Activated CD4-positive, alpha-beta T cell treated with anti-CD3 and anti-CD28 coated beads for 36 hours (primary cell): Measurements from ENCODE around the gene TRIM7. TPM values are rescaled to one million over a fixed set of nuclear protein-coding genes. Genes with fewer than 3 reads are reported as not detected.

ENCODE experiments used
- ATAC-seq: fragments of 200-7000 bp; cut with Tn5 transposase; one replicate; pipeline ENCODE4 v1.10.0; 2021; ENCODE audit warnings: mild to moderate bottlenecking, moderate library complexity
- CTCF ChIA-PET: fragments of 350-600 bp; sonication (Branson Sonifier 250); formaldehyde crosslinking; loops from one replicate; lab custom pipeline; 2021; ENCODE audit warnings: antibody characterized with exemption; lab: Charles Lee
- POLR2A ChIA-PET: fragments of 350-600 bp; sonication (Branson Sonifier 250); formaldehyde crosslinking; loops from one replicate; lab custom pipeline; 2021; ENCODE audit warnings: antibody characterized with exemption, inconsistent platforms; lab: Charles Lee
- DNase-seq: peaks from one replicate; pipeline ENCODE4 v3.0.0-alpha.2; 2020
- H3K27ac Mint-ChIP-seq: one replicate; pipeline ENCODE4 v1.8.0; 2021; ENCODE audit warnings: mixed read lengths
- H3K27me3 Mint-ChIP-seq: one replicate; pipeline ENCODE4 v1.8.0; 2021; ENCODE audit warnings: mixed read lengths
- H3K36me3 Mint-ChIP-seq: one replicate; pipeline ENCODE4 v1.8.0; 2021; ENCODE audit warnings: low read depth, mixed read lengths
- H3K4me1 Mint-ChIP-seq: one replicate; pipeline ENCODE4 v1.8.0; 2021; ENCODE audit warnings: mixed read lengths
- H3K4me3 Mint-ChIP-seq: one replicate; pipeline ENCODE4 v1.8.0; 2021; ENCODE audit warnings: mild to moderate bottlenecking, moderate library complexity, mixed read lengths
- H3K9me3 Mint-ChIP-seq: one replicate; pipeline ENCODE4 v1.8.0; 2021; ENCODE audit warnings: low read depth, mixed read lengths
- intact Hi-C, 2 experiments: fragments of 100-400 bp; cut with DNase I in 1 of 2; cut with micrococcal nuclease in 1 of 2; formaldehyde crosslinking; loops; one replicate each; pipeline versions ENCODE4 v1.14.2 to v1.15.1; 2022 to 2024; cut with DNase I, micrococcal nuclease
- total RNA-seq, 2 experiments: library from RNA; stranded (reverse); gene quantifications; one replicate each; pipeline ENCODE4 v1.2.3, GENCODE V29; 2021

TRIM7 gene
- total RNA-seq, 2 experiments from 2014 or later = 1.4 to 1.6 TPM

DNA sequence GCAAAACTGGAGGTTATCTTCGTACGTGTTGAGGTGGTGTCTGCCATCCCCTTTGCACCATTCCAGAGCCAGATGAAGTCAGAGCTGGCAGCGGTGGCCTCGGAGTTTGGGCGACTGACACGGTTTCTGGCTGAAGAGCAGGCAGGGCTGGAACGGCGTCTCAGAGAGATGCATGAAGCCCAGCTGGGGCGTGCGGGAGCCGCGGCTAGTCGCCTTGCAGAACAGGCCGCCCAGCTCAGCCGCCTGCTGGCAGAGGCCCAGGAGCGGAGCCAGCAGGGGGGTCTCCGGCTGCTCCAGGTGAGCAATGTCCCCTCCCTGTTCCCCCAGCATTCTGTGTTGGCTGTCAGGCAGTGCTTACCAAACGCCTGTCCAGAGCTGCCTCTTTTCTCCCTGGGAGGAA, 27.6 kb upstream of the TRIM7 start:
- ChIA-PET POLR2A (no interaction called here), CTCF (interaction anchor here (0.6 to 0.7 kb wide), 2 partner anchors 18 to 40 kb away, joined by 3 read pairs; no protein-coding TSS in a partner anchor)
- H3K4me1 Mint-ChIP-seq = peaks cover 19% of the 10 kb centered on the region
- no peak for DNase-seq
- no peaks in the 10 kb centered on the region for H3K9me3 Mint-ChIP-seq
- no peak for ATAC-seq
- H3K4me3 Mint-ChIP-seq = no peak overlapping the region
- no peaks in the 10 kb centered on the region for H3K27me3 Mint-ChIP-seq
- H3K36me3 Mint-ChIP-seq = peaks cover 60% of the 10 kb centered on the region
- H3K27ac Mint-ChIP-seq = no peak overlapping the region
- intact Hi-C loops = no loop called here

DNA sequence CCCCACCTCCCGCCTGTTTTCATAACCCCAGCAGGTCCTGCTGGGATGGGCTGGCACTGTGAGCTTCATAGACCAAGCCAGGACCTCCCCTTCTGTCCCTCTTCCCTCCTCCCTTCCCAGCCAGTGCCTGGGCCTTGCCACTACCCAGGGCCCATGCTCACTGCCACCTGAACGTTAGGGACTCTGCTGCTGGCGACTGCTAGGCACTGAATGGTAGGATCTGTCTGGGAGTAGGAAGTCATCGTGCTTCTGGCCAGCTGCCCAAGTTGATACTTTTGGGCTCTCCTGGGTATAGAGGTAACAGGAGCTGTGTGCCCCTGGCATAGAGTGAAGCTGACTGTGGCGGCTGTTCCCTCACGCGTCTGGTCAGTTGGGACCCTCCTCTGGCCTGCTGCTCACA, 26.4 kb upstream of the TRIM7 start:
- H3K9me3 Mint-ChIP-seq = no peaks in the 10 kb centered on the region
- H3K36me3 Mint-ChIP-seq = peaks cover 49% of the 10 kb centered on the region
- intact Hi-C loops = no loop called here
- no peak for DNase-seq
- POLR2A ChIA-PET = no interaction called here
- H3K27ac Mint-ChIP-seq = peak overlapping the region; percentile 38
- no peak overlapping the region for H3K4me3 Mint-ChIP-seq
- H3K4me1 Mint-ChIP-seq = peaks cover 19% of the 10 kb centered on the region
- ATAC-seq = no peak
- CTCF ChIA-PET = interaction anchor here (0.7 kb wide), 1 partner anchor 1430 kb away, joined by 3 read pairs; no protein-coding TSS in a partner anchor
- no peaks in the 10 kb centered on the region for H3K27me3 Mint-ChIP-seq

GRCh38 chr5:181230551-181230950, 25.6 kb upstream of the TRIM7 start:
- H3K4me1 Mint-ChIP-seq = peaks cover 24% of the 10 kb centered on the region
- no peak for ATAC-seq
- DNase-seq = no peak
- H3K36me3 Mint-ChIP-seq = peaks cover 42% of the 10 kb centered on the region
- no peak overlapping the region for H3K4me3 Mint-ChIP-seq
- no peaks in the 10 kb centered on the region for H3K27me3 Mint-ChIP-seq
- POLR2A ChIA-PET = no interaction called here
- intact Hi-C loops = no loop called here
- peak overlapping the region; percentile 51 for H3K27ac Mint-ChIP-seq
- CTCF ChIA-PET = no interaction called here
- H3K9me3 Mint-ChIP-seq = no peaks in the 10 kb centered on the region

- peaks cover 41% of the 10 kb centered on the region for H3K36me3 Mint-ChIP-seq
- no peaks in the 10 kb centered on the region for H3K27me3 Mint-ChIP-seq
- CTCF ChIA-PET = interaction anchor here (0.6 to 2.0 kb wide), 2 partner anchors 11 to 26 kb away, joined by 3 to 6 read pairs; no protein-coding TSS in a partner anchor
- intact Hi-C loops = no loop called here
- POLR2A ChIA-PET = no interaction called here
- H3K9me3 Mint-ChIP-seq = no peaks in the 10 kb centered on the region
- H3K4me3 Mint-ChIP-seq = no peak overlapping the region
- H3K27ac Mint-ChIP-seq = peak overlapping the region; percentile 62
- ATAC-seq = no peak
- DNase-seq = no peak
- peaks cover 30% of the 10 kb centered on the region for H3K4me1 Mint-ChIP-seq
Observed at GRCh38 chr5:181229996-181230395, 25.0 kb upstream of the TRIM7 start.

DNA sequence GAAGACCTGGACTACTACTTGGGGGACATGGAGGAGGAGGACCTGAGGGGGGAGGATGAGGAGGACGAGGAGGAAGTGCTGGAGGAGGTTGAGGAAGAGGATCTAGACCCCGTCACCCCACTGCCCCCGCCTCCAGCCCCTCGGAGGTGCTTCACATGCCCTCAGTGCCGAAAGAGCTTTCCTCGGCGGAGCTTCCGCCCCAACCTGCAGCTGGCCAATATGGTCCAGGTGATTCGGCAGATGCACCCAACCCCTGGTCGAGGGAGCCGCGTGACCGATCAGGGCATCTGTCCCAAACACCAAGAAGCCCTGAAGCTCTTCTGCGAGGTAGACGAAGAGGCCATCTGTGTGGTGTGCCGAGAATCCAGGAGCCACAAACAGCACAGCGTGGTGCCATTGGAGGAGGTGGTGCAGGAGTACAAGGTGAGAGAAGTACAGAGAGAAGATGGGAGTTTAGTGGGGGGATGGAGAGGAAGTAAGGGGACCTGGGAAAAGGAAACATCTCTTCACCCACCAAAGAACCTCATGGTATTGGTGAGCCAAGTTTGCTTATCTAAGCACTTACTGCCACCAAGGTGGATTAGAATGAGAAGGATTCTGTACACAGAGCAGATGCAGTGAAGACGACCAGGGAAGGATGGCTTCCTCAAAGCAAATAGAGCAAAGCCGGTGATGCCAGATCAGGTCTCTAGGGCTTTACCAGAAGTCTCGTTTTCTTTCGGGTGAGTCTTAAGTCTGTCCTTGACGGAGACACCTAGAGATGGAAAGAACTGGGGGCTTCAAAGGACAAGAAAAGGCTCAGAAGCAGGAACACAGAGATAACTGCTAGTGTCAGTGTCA, 19.6 kb upstream of the TRIM7 start:
- DNase-seq = peak; percentile 37
- Mint-ChIP-seq H3K4me3 (peak overlapping the region; percentile 87), H3K27me3 (no peaks in the 10 kb centered on the region), H3K9me3 (no peaks in the 10 kb centered on the region), H3K27ac (peak overlapping the region; percentile 95), H3K4me1 (peaks cover 59% of the 10 kb centered on the region), H3K36me3 (peaks cover 17% of the 10 kb centered on the region)
- no peak for ATAC-seq
- intact Hi-C loops = no loop called here
- ChIA-PET POLR2A (interaction anchor here (2.6 kb wide), 1 partner anchor 19 kb away, joined by 12 read pairs; the partner anchor contains the start of gene RACK1), CTCF (interaction anchor here (0.7 to 2.6 kb wide), 2 partner anchors 40 to 57 kb away, joined by 3 to 10 read pairs; no protein-coding TSS in a partner anchor)

GRCh38 chr5:181223729-181224389, 18.9 kb upstream of the TRIM7 start:
- Mint-ChIP-seq H3K27me3 (no peaks in the 10 kb centered on the region), H3K9me3 (no peaks in the 10 kb centered on the region), H3K4me3 (peak overlapping the region; percentile 87), H3K4me1 (peaks cover 54% of the 10 kb centered on the region), H3K36me3 (peaks cover 11% of the 10 kb centered on the region), H3K27ac (peak overlapping the region; percentile 95)
- ATAC-seq = peak; percentile 2
- CTCF ChIA-PET = interaction anchor here (0.6 to 2.6 kb wide), 5 partner anchors 15 to 56 kb away, joined by 3 to 10 read pairs (median 3); no protein-coding TSS in a partner anchor
- peak; percentile 73 for DNase-seq
- intact Hi-C loops = loop anchor here (1.0 kb wide), 6 partner anchors 19 to 414 kb away; partner anchors contain the start of genes TRIM52 (in 2 of the 2), RACK1 (in 1 of the 2) and ZFP62 (in 1 of the 2)
- POLR2A ChIA-PET = interaction anchor here (0.6 to 2.6 kb wide), 5 partner anchors 17 to 37 kb away, joined by 3 to 13 read pairs (median 6); partner anchors contain the start of genes RACK1 and TRIM52

- Mint-ChIP-seq H3K4me3 (peak within 1 kb of the TSS; percentile 87), H3K27ac (peak within 1 kb of the TSS; percentile 95), H3K9me3 (no peaks in the 10 kb centered on the region), H3K36me3 (peaks cover 11% of the 10 kb centered on the region), H3K27me3 (no peaks in the 10 kb centered on the region), H3K4me1 (peaks cover 56% of the 10 kb centered on the region)
- CTCF ChIA-PET = interaction anchor here (0.6 to 2.6 kb wide), 5 partner anchors 16 to 39 kb away, joined by 3 to 10 read pairs (median 5); no protein-coding TSS in a partner anchor
- POLR2A ChIA-PET = interaction anchor here (0.6 to 2.6 kb wide), 6 partner anchors 16 to 38 kb away, joined by 3 to 13 read pairs (median 8); partner anchors contain the start of genes RACK1 and TRIM52
- intact Hi-C loops = loop anchor here (1.0 kb wide), 6 partner anchors 20 to 413 kb away; partner anchors contain the start of genes TRIM52 (in 2 of the 2), RACK1 (in 1 of the 2) and ZFP62 (in 1 of the 2)
- DNase-seq = peak; percentile 98
- peak; percentile 64 for ATAC-seq
Observed at GRCh38 chr5:181223058-181223728, 18.2 kb upstream of the TRIM7 start, which contains the start of gene TRIM41. TSS of gene TRIM41 (plus strand) at chr5:181223281. CDS start at chr5:181224000, 719 bp downstream.

DNA sequence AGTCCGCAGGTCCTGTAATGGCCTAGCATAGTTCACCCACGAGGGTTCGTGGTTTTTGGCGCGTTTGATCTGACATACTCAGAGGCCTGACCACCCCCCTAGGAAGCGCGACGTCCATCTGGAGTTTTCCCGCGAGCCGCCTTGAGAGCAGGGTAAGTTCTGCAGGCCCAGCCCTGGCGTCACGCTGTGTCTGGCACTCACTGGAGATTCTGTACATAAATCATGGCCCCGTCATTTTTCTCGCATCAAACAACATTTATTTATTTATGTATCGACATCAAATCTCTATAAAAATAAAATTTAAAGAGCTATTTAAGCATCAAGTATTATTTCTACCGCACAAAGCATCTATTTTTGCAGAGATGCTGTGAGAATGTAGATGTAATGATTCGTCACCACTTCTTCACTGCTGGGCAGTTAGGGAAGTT, 17.6 kb upstream of the TRIM7 start:
- Mint-ChIP-seq H3K36me3 (peaks cover 11% of the 10 kb centered on the region), H3K4me1 (peaks cover 59% of the 10 kb centered on the region), H3K4me3 (peak overlapping the region; percentile 87), H3K27ac (peak overlapping the region; percentile 95), H3K9me3 (no peaks in the 10 kb centered on the region), H3K27me3 (no peaks in the 10 kb centered on the region)
- DNase-seq = no peak
- ChIA-PET POLR2A (interaction anchor here (0.7 to 2.6 kb wide), 4 partner anchors 21 to 39 kb away, joined by 5 to 13 read pairs (median 10); partner anchors contain the start of genes RACK1 and TRIM52), CTCF (interaction anchor here (1.0 to 2.6 kb wide), 4 partner anchors 16 to 38 kb away, joined by 5 to 10 read pairs (median 6); partner anchors contain the start of gene RACK1)
- intact Hi-C loops = loop anchor here (1.0 kb wide), 9 partner anchors 15 to 412 kb away; partner anchors contain the start of genes TRIM52 (in 2 of the 2), RACK1 (in 1 of the 2) and ZFP62 (in 1 of the 2)
- peak; percentile 5 for ATAC-seq

GRCh38 chr5:181221792-181222629, 17.0 kb upstream of the TRIM7 start:
- DNase-seq (peak; percentile 96), ATAC-seq (peak; percentile 36)
- H3K27ac Mint-ChIP-seq = peak overlapping the region; percentile 95
- H3K4me1 Mint-ChIP-seq = peaks cover 63% of the 10 kb centered on the region
- CTCF ChIA-PET = interaction anchor here (0.6 to 2.6 kb wide), 6 partner anchors 10 to 414 kb away, joined by 3 to 10 read pairs (median 5); partner anchors contain the start of gene RACK1
- H3K9me3 Mint-ChIP-seq = no peaks in the 10 kb centered on the region
- peak overlapping the region; percentile 87 for H3K4me3 Mint-ChIP-seq
- POLR2A ChIA-PET = interaction anchor here (0.7 to 2.6 kb wide), 6 partner anchors 14 to 39 kb away, joined by 3 to 13 read pairs (median 7); partner anchors contain the start of genes RACK1 and TRIM52
- H3K27me3 Mint-ChIP-seq = no peaks in the 10 kb centered on the region
- intact Hi-C loops = loop anchor here (1.0 kb wide), 3 partner anchors 15 to 61 kb away; no protein-coding TSS in a partner anchor
- H3K36me3 Mint-ChIP-seq = peaks cover 11% of the 10 kb centered on the region
